HepG2 (cell line): Measurements from ENCODE around the gene TAF12. TPM values are rescaled to one million over a fixed set of nuclear protein-coding genes. Genes with fewer than 3 reads are reported as not detected.
"Not testable (repeated sequence)": the region's sequence is repeated elsewhere in the genome, so short reads cannot be mapped to it uniquely, and the experiment has no call there.

Experiments used
- ATAC-seq: fragments of 200-7000 bp; cut with Tn5 transposase; 3 replicates; pipeline ENCODE4 v1.9.1; 2020; ENCODE audit warnings: mild to moderate bottlenecking, moderate library complexity
- BruUV-seq: library from RNA; stranded (reverse); fragments of 400-500 nt; replicated peaks from 2 replicates; lab custom pipeline; 2021; lab: Mats Ljungman, UMichigan
- CTCF ChIA-PET: fragments of 300-600 bp; formaldehyde crosslinking; extraction: SDS; loops from one replicate; lab custom pipeline; 2021; ENCODE audit warnings: low total read pairs, inconsistent platforms, low intra/inter-chr PET ratio; lab: Yijun Ruan, JAX
- POLR2A ChIA-PET: fragments of 350-600 bp; sonication (Branson Sonifier 250); formaldehyde crosslinking; loops from one replicate; lab custom pipeline; 2020; ENCODE audit warnings: antibody characterized with exemption, inconsistent platforms; lab: Yijun Ruan, JAX
- DNase-seq: peaks from one replicate; pipeline ENCODE4 v3.0.0-alpha.2; 2015; ENCODE audit warnings: low spot score
- FAIRE-seq: peaks from 3 replicates; lab custom pipeline; 2011; peaks lifted over from hg19 to GRCh38; lab: Jason Lieb, UNC
- H2AFZ ChIP-seq: one replicate; pipeline ENCODE4 v1.6.1; 2011; ENCODE audit warnings: low read length, inconsistent platforms
- H3K27ac ChIP-seq: fragments of 300-600 bp; 3 replicates; pipeline ENCODE4 v1.8.0; 2011; ENCODE audit warnings: mixed run types, mild to moderate bottlenecking, mixed read lengths, low read length, inconsistent platforms; ENCODE audit not compliant: insufficient read depth; ENCODE audit errors: extremely low read length
- H3K27me3 ChIP-seq, 2 experiments: fragments of 200-600 bp in 1 of 2; 2 replicates in 1 of 2; 3 replicates in 1 of 2; pipeline versions ENCODE4 v1.6.0 to v1.8.0; 2011; ENCODE audit warnings: low read length in 2 of 2, mild to moderate bottlenecking in 2 of 2, moderate library complexity in 2 of 2, inconsistent platforms in 1 of 2; ENCODE audit not compliant: insufficient read depth in 2 of 2, control insufficient read depth in 1 of 2
- H3K36me3 ChIP-seq, 2 experiments: fragments of 200-600 bp in 1 of 2; replicated peaks in 1 of 2; 2 replicates in 1 of 2; 3 replicates in 1 of 2; pipeline versions ENCODE4 v1.5.1 to v1.8.0; 2011; ENCODE audit warnings: low read length in 2 of 2, inconsistent platforms in 1 of 2; ENCODE audit not compliant: insufficient read depth in 2 of 2, control insufficient read depth in 1 of 2
- H3K4me1 ChIP-seq: 2 replicates; pipeline ENCODE4 v1.5.1; 2012; ENCODE audit warnings: low read length, inconsistent platforms; ENCODE audit not compliant: insufficient read depth
- H3K4me2 ChIP-seq: 2 replicates; pipeline ENCODE4 v1.6.0; 2011; ENCODE audit warnings: low read depth, low read length, inconsistent platforms
- H3K4me3 ChIP-seq, 3 experiments: fragments of 200-600 bp in 1 of 3; sonication (generic), shearing (Covaris generic) in 1 of 3; replicated peaks in 1 of 3; 2 replicates each; pipeline ENCODE4 v1.5.1; 2011 to 2016; ENCODE audit warnings: low read length in 3 of 3, inconsistent platforms in 2 of 3, low read depth in 2 of 3, mild to moderate bottlenecking in 2 of 3, control low read depth in 1 of 3, mixed read lengths in 1 of 3; ENCODE audit not compliant: insufficient read depth in 1 of 3
- H3K79me2 ChIP-seq: one replicate; pipeline ENCODE4 v1.6.1; 2011; ENCODE audit warnings: low read length, inconsistent platforms; ENCODE audit not compliant: insufficient read depth
- H3K9ac ChIP-seq: 2 replicates; pipeline ENCODE4 v1.6.0; 2011; ENCODE audit warnings: mild to moderate bottlenecking, low read depth, low read length, inconsistent platforms; ENCODE audit not compliant: insufficient read depth
- H3K9me3 ChIP-seq: 2 replicates; pipeline ENCODE4 v1.5.1; 2012; ENCODE audit warnings: mild to moderate bottlenecking, low read length
- H4K20me1 ChIP-seq: 2 replicates; pipeline ENCODE4 v1.6.0; 2011; ENCODE audit warnings: inconsistent platforms, mild to moderate bottlenecking, low read length, moderate library complexity; ENCODE audit not compliant: insufficient read depth
- NPAS2 ChIP-seq: sonication (generic); formaldehyde crosslinking; IDR thresholded peaks from 2 replicates; pipeline ENCODE4 v1.8.0; 2022; ENCODE audit warnings: mild to moderate bottlenecking, missing genetic modification reagents, borderline replicate concordance
- POLR2A ChIP-seq, 2 experiments: IDR thresholded peaks; 2 replicates each; pipeline ENCODE4 v1.6.1; 2011; ENCODE audit warnings: low read depth in 2 of 2, low read length in 2 of 2, mild to moderate bottlenecking in 1 of 2, moderate library complexity in 1 of 2; ENCODE audit not compliant: insufficient read depth in 1 of 2
- SRSF1 ChIP-seq: fragments of 200-400 bp; formaldehyde crosslinking; optimal IDR thresholded peaks from 2 replicates; pipeline ENCODE3; 2017; ENCODE audit warnings: mild to moderate bottlenecking, low read depth, low read length, moderate library complexity
- ZBTB21 ChIP-seq: sonication (generic); formaldehyde crosslinking; IDR thresholded peaks from 2 replicates; pipeline ENCODE4 v1.4.0; 2020; ENCODE audit warnings: missing genetic modification reagents
- ZBTB42 ChIP-seq: sonication (generic); formaldehyde crosslinking; IDR thresholded peaks from 2 replicates; pipeline ENCODE4 v1.5.0; 2020; ENCODE audit warnings: mild to moderate bottlenecking, missing genetic modification reagents
- ZFX ChIP-seq: sonication (generic); formaldehyde crosslinking; IDR thresholded peaks from 2 replicates; pipeline ENCODE4 v1.4.0; 2020; ENCODE audit warnings: mild to moderate bottlenecking, low read depth, missing genetic modification reagents, moderate library complexity
- WGBS: methylation state at CpG from one replicate; pipeline ENCODE4 v1.1.6; 2017; ENCODE audit warnings: low lambda C conversion rate; 5-methylcytosine and 5-hydroxymethylcytosine counted together
- in situ Hi-C: cut with HindIII; loops from 2 replicates; pipeline ENCODE4 v1.10.0; 2017; ENCODE audit warnings: low pct_unique_long_range_greater_than_20kb; ENCODE audit not compliant: extremely low pct_ligation_motif_present
- intact Hi-C: fragments of 100-400 bp; cut with micrococcal nuclease; formaldehyde crosslinking; loops from one replicate; pipeline ENCODE4 v1.10.0; 2022; ENCODE audit not compliant: unreplicated experiment
- polyA plus RNA-seq, 8 experiments: library from polyadenylated mRNA; depleted of rRNA in 3 of 8; stranded (reverse) in 7 of 8; unstranded in 1 of 8; fragments of >200 nt; fragmentation: Illumina TruSeq in 4 of 8; extraction: Trizol in 4 of 8; gene quantifications; 2 replicates each; pipeline versions ENCODE4 v1.2.1 to v1.2.3, GENCODE V29; 2011 to 2016; ENCODE audit warnings: low read depth in 4 of 8, missing spikeins in 1 of 8, mixed read lengths in 1 of 8; ENCODE audit not compliant: insufficient read depth in 1 of 8
- total RNA-seq, 5 experiments: library from RNA; depleted of rRNA; stranded (reverse); fragments of >200 nt; fragmentation: Illumina TruSeq; extraction: Trizol; gene quantifications; 2 replicates each; pipeline ENCODE4 v1.2.3, GENCODE V29; 2016; ENCODE audit warnings: low read depth in 1 of 5
- TF ChIP-seq, protein P1 (sequence below): sonication (generic); formaldehyde crosslinking; conservative IDR thresholded peaks from 2 replicates; pipeline ENCODE4 v1.8.1; 2023; ENCODE audit warnings: missing genetic modification reagents
- TF ChIP-seq, protein P2 (sequence below): sonication (generic); formaldehyde crosslinking; IDR thresholded peaks from 2 replicates; pipeline ENCODE4 v1.4.0; 2020; ENCODE audit warnings: low read depth, mild to moderate bottlenecking, missing genetic modification reagents
- TF ChIP-seq, protein P3 (sequence below): sonication (generic); formaldehyde crosslinking; IDR thresholded peaks from 2 replicates; pipeline ENCODE4 v1.5.0; 2020; ENCODE audit warnings: missing genetic modification reagents

The TAF12 gene
- total and polyA plus RNA-seq, 2 of the 13 experiments (the other 11 are each of a cell fraction or from before 2014, with no cell fraction given), result 16.3 to 17.1 TPM

DNA sequence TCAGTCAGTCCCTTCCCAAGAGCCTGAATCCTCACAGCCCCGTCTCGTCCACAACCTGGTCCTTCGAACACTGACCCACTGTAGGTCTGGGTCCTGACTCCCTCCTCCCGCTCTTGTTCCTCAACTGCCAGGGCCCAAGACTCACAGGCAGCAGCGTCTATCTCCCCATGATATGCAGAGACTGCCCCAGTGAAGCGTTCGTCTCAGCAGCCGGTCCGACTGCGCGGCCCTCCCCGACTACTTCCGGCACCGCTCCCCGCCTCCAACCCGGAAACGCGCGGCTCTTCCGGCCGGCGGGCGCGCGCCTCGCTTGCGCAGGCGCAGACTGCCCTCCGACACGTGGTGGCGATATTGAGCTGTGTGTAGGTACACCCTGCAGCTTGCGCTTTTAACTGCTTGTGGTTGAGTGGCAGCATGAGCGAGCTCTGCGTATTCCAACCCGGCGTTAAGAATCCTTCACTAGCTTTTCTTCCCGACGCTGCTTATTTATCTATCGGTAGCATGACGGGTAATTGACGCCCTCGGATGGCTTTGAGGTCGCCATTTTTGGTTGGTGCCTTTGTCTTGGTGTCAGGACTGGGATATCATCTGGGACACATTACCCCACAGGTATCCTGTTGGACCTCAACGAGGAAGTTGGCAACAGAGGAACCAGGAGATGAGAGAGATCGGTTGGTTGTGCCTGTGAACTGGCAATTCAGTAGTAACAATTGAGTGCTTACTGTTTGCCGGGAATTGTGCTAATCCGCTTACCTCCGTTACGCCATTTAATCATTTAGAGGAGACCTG lies at the start of gene TAF12 (continued):
- TF ChIP-seq SRSF1, result no peak

DNA sequence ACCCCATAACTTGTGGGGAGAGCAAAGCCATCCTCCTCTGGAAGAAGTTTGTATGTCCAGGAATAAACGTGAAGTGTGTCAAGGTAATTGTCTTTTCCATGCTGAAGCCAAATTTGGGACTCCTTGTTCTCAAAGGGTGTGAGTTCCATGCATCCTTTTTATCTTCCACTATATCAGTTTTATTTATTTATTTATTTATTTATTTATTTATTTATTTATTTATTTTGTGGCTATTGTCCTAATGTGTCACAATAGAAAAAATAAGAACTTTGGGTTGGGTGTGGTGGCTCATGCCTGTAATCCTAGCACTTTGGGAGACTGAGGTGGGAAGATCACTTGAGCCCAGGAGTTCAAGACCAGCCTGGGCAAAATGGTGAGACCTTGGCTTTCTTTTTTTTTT lies 48.8 kb upstream of the TAF12 start:
- ATAC-seq, FAIRE-seq, H2AFZ ChIP-seq, H3K27ac ChIP-seq, H3K36me3 ChIP-seq, H3K4me3 ChIP-seq, DNase-seq, H3K79me2 ChIP-seq, H3K9ac ChIP-seq, H3K4me2 ChIP-seq, H3K9me3 ChIP-seq, H3K27me3 ChIP-seq, POLR2A ChIA-PET, H4K20me1 ChIP-seq, intact Hi-C loops, BruUV-seq, CTCF ChIA-PET, in situ Hi-C loops, H3K4me1 ChIP-seq: not testable (repeated sequence)
- 100% methylated on average over 1 of the region's 1 CpG for WGBS

DNA sequence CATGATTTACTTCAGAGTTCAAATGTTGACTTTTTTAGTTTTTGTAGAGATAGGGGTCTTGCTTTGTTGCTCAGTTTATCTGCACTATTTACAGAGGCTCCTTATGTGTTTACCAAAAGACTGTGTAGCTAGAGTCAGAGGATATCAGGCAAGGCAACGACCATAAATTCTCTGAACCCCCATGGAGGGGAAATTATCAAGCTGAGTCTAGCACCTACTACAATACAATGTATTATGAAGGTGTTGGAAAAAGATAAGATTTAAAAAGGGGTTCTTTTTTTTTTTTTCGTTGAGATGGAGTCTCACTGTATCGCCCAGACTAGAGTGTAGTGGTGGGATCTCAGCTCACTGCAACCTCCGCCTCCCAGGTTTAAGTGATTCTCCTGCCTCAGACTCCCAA lies 42.1 kb upstream of the TAF12 start:
- ChIA-PET POLR2A (interaction anchor here (2.0 kb wide), 1 partner anchor 52 kb away, joined by 4 read pairs; the partner anchor contains the start of gene YTHDF2), CTCF (no interaction called here)
- DNase-seq, result no peak
- peaks cover 2 to 8% of the 10 kb centered on the region in 2 experiments; a peak in 4 of 5 replicates for H3K36me3 ChIP-seq
- intact Hi-C loops (no loop called here), in situ Hi-C loops (no loop called here)
- no peak overlapping the region for H2AFZ ChIP-seq
- WGBS, result 89% methylated on average over 4 of the region's 4 CpGs
- H3K27me3 ChIP-seq, result no peaks in the 10 kb centered on the region
- H3K4me2 ChIP-seq, result no peak overlapping the region
- H3K9ac ChIP-seq, result no peak overlapping the region
- no peaks in the 10 kb centered on the region for H3K79me2 ChIP-seq
- H3K9me3 ChIP-seq, result no peaks in the 10 kb centered on the region
- no peak for ATAC-seq
- H3K4me1 ChIP-seq, result no peaks in the 10 kb centered on the region
- H4K20me1 ChIP-seq, result no peaks in the 10 kb centered on the region
- no TSS peak for BruUV-seq
- H3K4me3 ChIP-seq, result no peak overlapping the region
- no peak overlapping the region for H3K27ac ChIP-seq
- no peak for FAIRE-seq
- TF ChIP-seq, protein P1, sequence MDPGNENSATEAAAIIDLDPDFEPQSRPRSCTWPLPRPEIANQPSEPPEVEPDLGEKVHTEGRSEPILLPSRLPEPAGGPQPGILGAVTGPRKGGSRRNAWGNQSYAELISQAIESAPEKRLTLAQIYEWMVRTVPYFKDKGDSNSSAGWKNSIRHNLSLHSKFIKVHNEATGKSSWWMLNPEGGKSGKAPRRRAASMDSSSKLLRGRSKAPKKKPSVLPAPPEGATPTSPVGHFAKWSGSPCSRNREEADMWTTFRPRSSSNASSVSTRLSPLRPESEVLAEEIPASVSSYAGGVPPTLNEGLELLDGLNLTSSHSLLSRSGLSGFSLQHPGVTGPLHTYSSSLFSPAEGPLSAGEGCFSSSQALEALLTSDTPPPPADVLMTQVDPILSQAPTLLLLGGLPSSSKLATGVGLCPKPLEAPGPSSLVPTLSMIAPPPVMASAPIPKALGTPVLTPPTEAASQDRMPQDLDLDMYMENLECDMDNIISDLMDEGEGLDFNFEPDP (CRISPR knock-in tag), result no peak
- TF ChIP-seq, protein P2, sequence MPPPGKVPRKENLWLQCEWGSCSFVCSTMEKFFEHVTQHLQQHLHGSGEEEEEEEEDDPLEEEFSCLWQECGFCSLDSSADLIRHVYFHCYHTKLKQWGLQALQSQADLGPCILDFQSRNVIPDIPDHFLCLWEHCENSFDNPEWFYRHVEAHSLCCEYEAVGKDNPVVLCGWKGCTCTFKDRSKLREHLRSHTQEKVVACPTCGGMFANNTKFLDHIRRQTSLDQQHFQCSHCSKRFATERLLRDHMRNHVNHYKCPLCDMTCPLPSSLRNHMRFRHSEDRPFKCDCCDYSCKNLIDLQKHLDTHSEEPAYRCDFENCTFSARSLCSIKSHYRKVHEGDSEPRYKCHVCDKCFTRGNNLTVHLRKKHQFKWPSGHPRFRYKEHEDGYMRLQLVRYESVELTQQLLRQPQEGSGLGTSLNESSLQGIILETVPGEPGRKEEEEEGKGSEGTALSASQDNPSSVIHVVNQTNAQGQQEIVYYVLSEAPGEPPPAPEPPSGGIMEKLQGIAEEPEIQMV (CRISPR knock-in tag), result no peak
- TF ChIP-seq NPAS2 (CRISPR knock-in tag) (no peak), ZBTB42 (CRISPR knock-in tag) (no peak), ZBTB21 (CRISPR knock-in tag) (no peak), POLR2A (IDR thresholded peaks at IDR 0.05; ENCODE audit: insufficient read depth in 1 of 2, low read depth in 2 of 2, low read length in 2 of 2) (no peak), ZFX (CRISPR knock-in tag) (no peak)
- TF ChIP-seq, protein P3, sequence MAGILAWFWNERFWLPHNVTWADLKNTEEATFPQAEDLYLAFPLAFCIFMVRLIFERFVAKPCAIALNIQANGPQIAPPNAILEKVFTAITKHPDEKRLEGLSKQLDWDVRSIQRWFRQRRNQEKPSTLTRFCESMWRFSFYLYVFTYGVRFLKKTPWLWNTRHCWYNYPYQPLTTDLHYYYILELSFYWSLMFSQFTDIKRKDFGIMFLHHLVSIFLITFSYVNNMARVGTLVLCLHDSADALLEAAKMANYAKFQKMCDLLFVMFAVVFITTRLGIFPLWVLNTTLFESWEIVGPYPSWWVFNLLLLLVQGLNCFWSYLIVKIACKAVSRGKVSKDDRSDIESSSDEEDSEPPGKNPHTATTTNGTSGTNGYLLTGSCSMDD (CRISPR knock-in tag), result no peak
